PC-9 (cell line): ENCODE results near the gene TAP2. TPM values are rescaled to one million over a fixed set of nuclear protein-coding genes. Genes with fewer than 3 reads are reported as not detected.

ENCODE experiments used
- BruUV-seq: library from RNA; stranded (reverse); fragments of 400-500 nt; replicated peaks from 2 replicates; lab custom pipeline; 2021; lab: Mats Ljungman, UMichigan
- CTCF ChIA-PET: fragments of 300-600 bp; sonication (Branson Sonifier 250); formaldehyde crosslinking; loops from one replicate; lab custom pipeline; 2022; ENCODE audit warnings: antibody characterized with exemption; lab: Charles Lee
- POLR2A ChIA-PET: fragments of 300-600 bp; sonication (Branson Sonifier 250); formaldehyde crosslinking; loops from one replicate; lab custom pipeline; 2022; ENCODE audit warnings: antibody characterized with exemption; ENCODE audit not compliant: unreplicated experiment; lab: Charles Lee
- DNase-seq, 2 experiments: peaks; one replicate each; pipeline versions ENCODE4 v3.0.0 to v3.0.0-alpha.2; 2015 to 2022; ENCODE audit warnings: mixed read lengths in 1 of 2
- H2AFZ ChIP-seq: fragments of 200-600 bp; sonication (generic); 2 replicates; pipeline ENCODE4 v1.8.1; 2017; ENCODE audit warnings: antibody characterized with exemption
- H3F3A ChIP-seq: fragments of 200-600 bp; sonication (generic); 2 replicates; pipeline ENCODE4 v1.8.1; 2017; ENCODE audit warnings: antibody characterized with exemption, mild to moderate bottlenecking, low read depth; ENCODE audit not compliant: insufficient read depth
- H3K27ac ChIP-seq: fragments of 200-600 bp; sonication (generic); 2 replicates; pipeline ENCODE4 v1.6.1; 2016; ENCODE audit warnings: mixed run types
- H3K27me3 ChIP-seq: fragments of 200-600 bp; sonication (generic); 2 replicates; pipeline ENCODE4 v1.6.1; 2016; ENCODE audit warnings: low read depth, mixed run types; ENCODE audit not compliant: insufficient read depth
- H3K36me3 ChIP-seq: fragments of 200-600 bp; sonication (generic); 2 replicates; pipeline ENCODE4 v1.6.1; 2016; ENCODE audit warnings: low read depth, mixed run types
- H3K4me1 ChIP-seq: fragments of 200-600 bp; sonication (generic); replicated peaks from 2 replicates; pipeline ENCODE4 v1.6.1; 2016; ENCODE audit warnings: mixed run types; ENCODE audit not compliant: insufficient read depth
- H3K4me2 ChIP-seq: fragments of 200-600 bp; sonication (generic); 2 replicates; pipeline ENCODE4 v1.6.1; 2017; ENCODE audit warnings: mixed run types
- H3K4me3 ChIP-seq: fragments of 200-600 bp; sonication (generic); 2 replicates; pipeline ENCODE4 v1.6.1; 2016; ENCODE audit warnings: mixed run types
- H3K79me2 ChIP-seq: fragments of 200-600 bp; sonication (generic); 2 replicates; pipeline ENCODE4 v1.6.1; 2017; ENCODE audit warnings: low read depth, mixed run types
- H3K9me2 ChIP-seq: fragments of 200-600 bp; sonication (generic); 2 replicates; pipeline ENCODE4 v1.8.1; 2017; ENCODE audit warnings: mild to moderate bottlenecking; ENCODE audit not compliant: insufficient read depth
- H3K9me3 ChIP-seq: fragments of 200-600 bp; sonication (generic); 2 replicates; pipeline ENCODE4 v1.8.1; 2016; ENCODE audit warnings: low read depth; ENCODE audit not compliant: insufficient read depth
- H4K20me1 ChIP-seq: fragments of 200-600 bp; sonication (generic); 2 replicates; pipeline ENCODE4 v1.8.1; 2017; ENCODE audit not compliant: insufficient read depth
- EZH2 ChIP-seq: fragments of 200-600 bp; sonication (generic); IDR thresholded peaks from 2 replicates; pipeline ENCODE4 v1.8.0; 2017; ENCODE audit warnings: antibody characterized with exemption, low read depth
- intact Hi-C: fragments of 100-400 bp; cut with micrococcal nuclease; formaldehyde crosslinking; loops from one replicate; pipeline ENCODE4 v1.10.0; 2022; ENCODE audit not compliant: unreplicated experiment
- total RNA-seq: library from RNA; stranded (reverse); gene quantifications from 2 replicates; pipeline ENCODE4 v1.2.3, GENCODE V29; 2021
- TF ChIP-seq, protein P1 (sequence below): fragments of 200-600 bp; sonication (generic); conservative IDR thresholded peaks from 2 replicates; pipeline ENCODE4 v1.6.1; 2017; ENCODE audit warnings: mixed run types, antibody characterized with exemption, mild to moderate bottlenecking, moderate library complexity

Gene TAP2
- total RNA-seq, 1 experiment from 2014 or later, result 70.6 TPM

DNA sequence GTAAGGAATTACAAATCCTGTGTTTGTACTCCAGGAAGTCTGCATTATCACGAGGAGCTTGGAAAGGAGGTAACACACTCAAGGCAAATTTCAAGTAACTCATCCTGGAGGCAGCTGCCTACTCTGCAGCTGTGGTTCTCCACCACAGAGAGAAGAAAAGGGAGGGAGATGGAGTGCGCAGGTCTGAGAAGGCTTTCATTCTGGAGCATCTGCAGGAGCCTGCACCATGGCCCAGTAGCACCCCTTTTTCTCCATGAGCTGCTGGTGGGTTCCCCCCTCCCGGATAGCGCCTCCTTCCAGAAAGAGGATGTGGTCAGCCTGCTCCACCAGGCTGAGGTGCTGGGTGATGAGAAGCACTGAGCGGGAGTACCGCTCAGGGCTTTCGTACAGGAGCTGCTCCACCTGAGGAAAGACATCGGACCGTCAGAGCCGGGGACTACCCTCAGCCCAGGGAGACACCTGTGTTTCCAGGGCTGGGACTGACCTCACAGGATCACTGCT is 6.9 kb upstream of the TAP2 start:
- no peak for DNase-seq
- Histone ChIP-seq H4K20me1 (no peaks in the 10 kb centered on the region), H3K4me3 (no peak overlapping the region), H3K27me3 (no peaks in the 10 kb centered on the region), H3K4me2 (0 out of 2 replicates have a peak overlapping the region, but pooled peaks have one; percentile 85), H3F3A (no peaks in the 10 kb centered on the region), H3K9me2 (no peaks in the 10 kb centered on the region), H2AFZ (no peak overlapping the region), H3K79me2 (no peaks in the 10 kb centered on the region), H3K4me1 (peaks cover 6% of the 10 kb centered on the region; the same call in 1 of the 2 replicates), H3K36me3 (no peaks in the 10 kb centered on the region), H3K27ac (no peak overlapping the region), H3K9me3 (no peaks in the 10 kb centered on the region)
- intact Hi-C loops, result loop anchor here (2.0 to 10.0 kb wide), 2 partner anchors 125 to 859 kb away; no protein-coding TSS in a partner anchor
- ChIA-PET CTCF (interaction anchor here (1.5 to 1.9 kb wide), 2 partner anchors 8 to 23 kb away, joined by 6 to 7 read pairs; partner anchors contain the start of genes PSMB9 and TAP1), POLR2A (interaction anchor here (0.6 to 1.2 kb wide), 4 partner anchors 8 to 32 kb away, joined by 3 to 10 read pairs (median 3); partner anchors contain the start of genes PSMB9 and TAP1)
- no TSS peak for BruUV-seq
- no peak for TF ChIP-seq EZH2
- TF ChIP-seq, protein P1, sequence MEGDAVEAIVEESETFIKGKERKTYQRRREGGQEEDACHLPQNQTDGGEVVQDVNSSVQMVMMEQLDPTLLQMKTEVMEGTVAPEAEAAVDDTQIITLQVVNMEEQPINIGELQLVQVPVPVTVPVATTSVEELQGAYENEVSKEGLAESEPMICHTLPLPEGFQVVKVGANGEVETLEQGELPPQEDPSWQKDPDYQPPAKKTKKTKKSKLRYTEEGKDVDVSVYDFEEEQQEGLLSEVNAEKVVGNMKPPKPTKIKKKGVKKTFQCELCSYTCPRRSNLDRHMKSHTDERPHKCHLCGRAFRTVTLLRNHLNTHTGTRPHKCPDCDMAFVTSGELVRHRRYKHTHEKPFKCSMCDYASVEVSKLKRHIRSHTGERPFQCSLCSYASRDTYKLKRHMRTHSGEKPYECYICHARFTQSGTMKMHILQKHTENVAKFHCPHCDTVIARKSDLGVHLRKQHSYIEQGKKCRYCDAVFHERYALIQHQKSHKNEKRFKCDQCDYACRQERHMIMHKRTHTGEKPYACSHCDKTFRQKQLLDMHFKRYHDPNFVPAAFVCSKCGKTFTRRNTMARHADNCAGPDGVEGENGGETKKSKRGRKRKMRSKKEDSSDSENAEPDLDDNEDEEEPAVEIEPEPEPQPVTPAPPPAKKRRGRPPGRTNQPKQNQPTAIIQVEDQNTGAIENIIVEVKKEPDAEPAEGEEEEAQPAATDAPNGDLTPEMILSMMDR, result no peak

DNA sequence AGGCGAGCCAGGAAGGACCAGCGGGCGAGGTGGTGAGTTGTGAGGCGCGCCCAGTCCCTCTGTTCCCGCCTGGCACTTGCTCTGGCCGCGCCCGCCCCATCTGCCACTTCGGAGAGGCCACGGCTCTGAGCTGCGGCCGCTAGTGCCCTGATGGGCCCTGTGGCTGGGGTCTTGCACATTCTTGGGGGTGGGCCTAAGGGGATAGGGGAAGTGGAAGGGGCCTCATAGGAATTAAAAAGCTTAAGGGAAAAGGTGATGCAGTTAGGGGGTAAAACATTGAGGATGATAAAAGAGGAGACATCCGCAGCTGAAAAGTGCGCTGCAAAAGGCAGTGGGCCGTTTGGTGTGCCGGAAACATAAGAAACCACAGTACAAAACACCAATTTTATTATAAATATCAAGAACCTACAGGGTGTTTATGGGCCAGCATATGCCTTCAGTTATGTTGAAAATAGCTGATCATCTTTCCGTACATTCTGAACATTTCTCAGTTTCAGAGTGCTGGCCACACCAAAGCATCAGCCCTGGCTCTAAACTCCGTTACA is 6.4 kb upstream of the TAP2 start:
- DNase-seq, result no peak
- intact Hi-C loops, result loop anchor here (1.0 to 10.0 kb wide), 4 partner anchors 8 to 860 kb away; partner anchors contain the start of gene TAP1
- POLR2A ChIA-PET, result interaction anchor here (0.6 to 1.2 kb wide), 5 partner anchors 9 to 119 kb away, joined by 3 to 10 read pairs (median 3); partner anchors contain the start of genes PSMB9 and TAP1
- Histone ChIP-seq H3K36me3 (no peaks in the 10 kb centered on the region), H3K79me2 (no peaks in the 10 kb centered on the region), H3K4me2 (peak overlapping the region; percentile 85), H3F3A (no peaks in the 10 kb centered on the region), H3K4me3 (peak overlapping the region; percentile 91; the same call in 1 of the 2 replicates), H3K4me1 (peaks cover 6% of the 10 kb centered on the region; the same call in 1 of the 2 replicates), H2AFZ (peak overlapping the region; percentile 62), H3K27me3 (no peaks in the 10 kb centered on the region), H4K20me1 (no peaks in the 10 kb centered on the region), H3K9me3 (no peaks in the 10 kb centered on the region), H3K27ac (no peak overlapping the region), H3K9me2 (no peaks in the 10 kb centered on the region)
- TF ChIP-seq, protein P1, result no peak
- no peak for TF ChIP-seq EZH2
- TSS peak; percentile 38 for BruUV-seq
- CTCF ChIA-PET, result interaction anchor here (0.6 to 1.9 kb wide), 5 partner anchors 9 to 127 kb away, joined by 3 to 7 read pairs (median 4); partner anchors contain the start of genes PSMB9 and TAP1

DNA sequence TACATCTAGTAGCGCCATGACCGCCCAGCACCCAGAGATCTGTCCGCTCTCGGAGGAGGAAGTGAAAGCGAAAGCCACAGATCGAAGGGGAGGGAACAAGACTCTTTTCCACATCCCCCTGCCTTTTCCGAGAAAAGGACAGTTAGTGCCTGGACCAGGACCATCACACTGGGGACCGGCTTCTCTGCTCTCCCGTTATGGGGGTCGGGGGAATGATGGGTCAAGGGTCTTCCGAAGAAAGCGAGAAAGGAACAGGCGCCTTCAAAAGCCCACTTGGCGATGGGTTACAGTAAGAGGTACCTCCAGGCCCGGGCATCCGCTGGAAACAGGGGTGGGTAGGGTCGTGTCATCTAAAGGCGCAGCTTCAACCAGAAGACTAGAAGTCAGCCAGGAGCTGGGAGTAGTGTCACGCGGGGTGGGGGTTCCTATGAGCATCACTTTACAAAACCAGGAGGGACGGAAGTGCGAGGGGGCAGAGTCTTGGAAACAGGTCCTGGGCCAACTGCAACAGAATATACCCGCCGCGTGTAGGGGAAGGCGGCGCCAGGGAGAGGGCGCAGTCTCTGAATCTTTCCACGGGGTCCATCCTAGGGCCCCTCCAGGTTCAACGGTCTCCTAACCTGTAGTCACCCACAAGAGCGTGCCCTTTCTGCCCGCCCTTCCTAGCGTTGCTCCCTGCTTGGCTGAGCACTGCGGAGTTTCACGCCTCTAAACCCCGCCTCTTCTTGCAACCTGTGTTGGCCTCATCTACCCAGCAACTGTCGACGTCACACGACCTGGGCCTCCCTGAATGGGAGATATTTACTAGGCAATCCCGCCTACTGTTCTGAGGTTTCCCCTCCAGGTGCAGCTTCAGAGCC is 5.7 kb upstream of the TAP2 start, which contains the start of gene PSMB8:
PSMB8 (minus strand) TSS at position 69 of the 860 bp plus-strand sequence; CDS start at position 18, 51 bp downstream.
- TF ChIP-seq EZH2, result no peak
- TF ChIP-seq, protein P1, result no peak
- Histone ChIP-seq H3K4me3 (peak within 1 kb of the TSS; percentile 91), H3K27ac (no peak within 1 kb of the TSS), H3K9me3 (no peaks in the 10 kb centered on the region), H3K36me3 (no peaks in the 10 kb centered on the region), H3F3A (0 out of 2 replicates have a peak, but pooled peaks cover 5% of the 10 kb centered on the region), H3K9me2 (no peaks in the 10 kb centered on the region), H3K4me1 (peaks cover 6% of the 10 kb centered on the region; the same call in 1 of the 2 replicates), H3K27me3 (no peaks in the 10 kb centered on the region), H3K79me2 (no peaks in the 10 kb centered on the region), H2AFZ (peak within 1 kb of the TSS; percentile 86), H4K20me1 (no peaks in the 10 kb centered on the region), H3K4me2 (peak within 1 kb of the TSS; percentile 85)
- intact Hi-C loops, result loop anchor here (1.0 to 10.0 kb wide), 4 partner anchors 9 to 861 kb away; partner anchors contain the start of gene TAP1
- CTCF ChIA-PET, result interaction anchor here (0.6 to 1.9 kb wide), 5 partner anchors 9 to 128 kb away, joined by 3 to 7 read pairs (median 4); partner anchors contain the start of genes PSMB9 and TAP1
- peak; percentile 94 for DNase-seq
- POLR2A ChIA-PET, result interaction anchor here (0.6 to 1.2 kb wide), 3 partner anchors 9 to 120 kb away, joined by 3 to 10 read pairs (median 3); partner anchors contain the start of genes PSMB9 and TAP1
- BruUV-seq, result TSS peak; percentile 52
